Gastrocnemius medialis (tissue), 4 donors: Measurements from ENCODE around the gene CPTP. TPM values are rescaled to one million over a fixed set of nuclear protein-coding genes. Genes with fewer than 3 reads are reported as not detected.

Source experiments
- ATAC-seq, 2 donors: fragments of 150-250 bp; one replicate each; pipeline ENCODE4 v1.9.1; 2016
- DNase-seq, 2 donors: peaks; one replicate each; pipeline ENCODE4 v3.0.0-alpha.2; 2019
- H3K27ac ChIP-seq, 4 donors: fragments of 200-600 bp; sonication (generic); 1 replicate in 1 of 4; 2 replicates in 3 of 4; pipeline ENCODE4 v1.5.1; 2016 to 2018; ENCODE audit warnings: mild to moderate bottlenecking in 2 of 4, moderate library complexity in 1 of 4
- H3K27me3 ChIP-seq, 3 donors: fragments of 200-600 bp; sonication (generic) in 2 of 3; 1 replicate in 1 of 3; 2 replicates in 2 of 3; pipeline versions ENCODE4 v1.5.1 to v1.6.0; 2016 to 2019; ENCODE audit warnings: mild to moderate bottlenecking in 1 of 3, moderate library complexity in 1 of 3
- H3K36me3 ChIP-seq, 2 donors: fragments of 200-600 bp; sonication (generic) in 1 of 2; one replicate each; pipeline ENCODE4 v1.5.1; 2017 to 2018
- H3K4me1 ChIP-seq, 2 donors: fragments of 200-600 bp; sonication (generic) in 1 of 2; one replicate each; pipeline ENCODE4 v1.5.1; 2016 to 2017; ENCODE audit warnings: mild to moderate bottlenecking in 2 of 2
- H3K4me3 ChIP-seq, 4 donors: fragments of 200-600 bp; sonication (generic) in 3 of 4; 1 replicate in 1 of 4; 2 replicates in 3 of 4; pipeline ENCODE4 v1.5.1; 2016 to 2019; ENCODE audit warnings: mild to moderate bottlenecking in 2 of 4
- H3K9me3 ChIP-seq, 3 donors: fragments of 200-600 bp; sonication (generic) in 2 of 3; 1 replicate in 1 of 3; 2 replicates in 2 of 3; pipeline ENCODE4 v1.5.1; 2016 to 2019
- POLR2A ChIP-seq, 2 donors: fragments of 450-650 bp; IDR thresholded peaks; one replicate each; pipeline ENCODE4 v1.6.1; 2017; ENCODE audit warnings: antibody characterized with exemption in 2 of 2, mild to moderate bottlenecking in 2 of 2, moderate library complexity in 2 of 2
- in situ Hi-C, 4 donors: fragments of 200-750 bp; cut with MboI; loops; one replicate each; pipeline versions ENCODE4 v1.15.0 to v1.8.0; 2017; ENCODE audit warnings: low sequenced_read_pairs in 4 of 4
- intact Hi-C: fragments of 100-400 bp; cut with DNase I; formaldehyde crosslinking; loops from one replicate; pipeline ENCODE4 v1.15.1; 2023; ENCODE audit warnings: low total_unique reads
- total RNA-seq, 4 donors: library from RNA; depleted of rRNA; stranded (reverse); fragments of >200 nt; gene quantifications; one replicate each; pipeline versions ENCODE4 v1.1.0 to v1.2.3, GENCODE V29; 2016
- TF ChIP-seq, protein P1 (sequence below), 5 experiments: fragments of 450-650 bp in 3 of 5; fragments of 200-600 bp in 2 of 5; sonication (generic) in 2 of 5; IDR thresholded peaks in 4 of 5; conservative IDR thresholded peaks in 1 of 5; 1 replicate in 4 of 5; 2 replicates in 1 of 5; pipeline ENCODE4 v1.5.1; 2016 to 2019; ENCODE audit warnings: antibody characterized with exemption in 5 of 5, mild to moderate bottlenecking in 3 of 5, moderate library complexity in 3 of 5

Gene CPTP
- total RNA-seq, 4 donors from 2014 or later = 22.7 to 64.9 (median 34.0) TPM

DNA sequence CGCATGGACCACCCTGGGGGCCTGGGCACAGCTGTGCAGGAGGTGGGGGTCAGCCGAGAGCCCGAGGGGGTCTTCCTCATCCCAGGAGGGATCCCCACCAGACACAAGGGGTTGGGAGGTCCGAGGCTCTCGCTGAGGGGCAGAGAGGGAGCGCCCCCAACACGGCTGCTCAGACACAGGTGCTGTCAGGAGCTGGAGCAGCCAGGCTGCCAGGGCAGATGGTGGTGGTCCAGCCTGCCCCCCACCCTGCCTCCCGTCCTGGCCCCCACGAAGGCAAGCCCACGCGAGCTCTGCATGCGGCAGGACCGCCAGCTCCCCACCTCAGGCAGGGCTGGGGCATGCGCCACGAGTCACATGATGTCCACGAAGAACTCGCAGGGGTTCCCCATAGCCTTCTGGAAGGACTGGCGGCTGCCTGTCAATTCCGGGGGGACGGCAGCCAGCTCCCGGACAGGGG, 11.2 kb downstream of the CPTP start:
- Histone ChIP-seq H3K9me3 (no peaks in the 10 kb centered on the region), H3K4me3 (no peak overlapping the region), H3K36me3 (peaks cover 0 to 47% of the 10 kb centered on the region in 2 donors), H3K27ac (no peak overlapping the region), H3K27me3 (no peaks in the 10 kb centered on the region), H3K4me1 (peaks cover 13 to 19% of the 10 kb centered on the region in 2 donors)
- no peak for DNase-seq
- ATAC-seq = no peak
- in situ Hi-C loops = no loop called here
- no peak for TF ChIP-seq POLR2A (IDR thresholded peaks at IDR 0.05)
- TF ChIP-seq, protein P1, sequence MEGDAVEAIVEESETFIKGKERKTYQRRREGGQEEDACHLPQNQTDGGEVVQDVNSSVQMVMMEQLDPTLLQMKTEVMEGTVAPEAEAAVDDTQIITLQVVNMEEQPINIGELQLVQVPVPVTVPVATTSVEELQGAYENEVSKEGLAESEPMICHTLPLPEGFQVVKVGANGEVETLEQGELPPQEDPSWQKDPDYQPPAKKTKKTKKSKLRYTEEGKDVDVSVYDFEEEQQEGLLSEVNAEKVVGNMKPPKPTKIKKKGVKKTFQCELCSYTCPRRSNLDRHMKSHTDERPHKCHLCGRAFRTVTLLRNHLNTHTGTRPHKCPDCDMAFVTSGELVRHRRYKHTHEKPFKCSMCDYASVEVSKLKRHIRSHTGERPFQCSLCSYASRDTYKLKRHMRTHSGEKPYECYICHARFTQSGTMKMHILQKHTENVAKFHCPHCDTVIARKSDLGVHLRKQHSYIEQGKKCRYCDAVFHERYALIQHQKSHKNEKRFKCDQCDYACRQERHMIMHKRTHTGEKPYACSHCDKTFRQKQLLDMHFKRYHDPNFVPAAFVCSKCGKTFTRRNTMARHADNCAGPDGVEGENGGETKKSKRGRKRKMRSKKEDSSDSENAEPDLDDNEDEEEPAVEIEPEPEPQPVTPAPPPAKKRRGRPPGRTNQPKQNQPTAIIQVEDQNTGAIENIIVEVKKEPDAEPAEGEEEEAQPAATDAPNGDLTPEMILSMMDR (IDR thresholded peaks at IDR 0.05 in 4 of 5, conservative IDR thresholded peaks at IDR 0.05 in 1 of 5) = no peak
- intact Hi-C loops = no loop called here

DNA sequence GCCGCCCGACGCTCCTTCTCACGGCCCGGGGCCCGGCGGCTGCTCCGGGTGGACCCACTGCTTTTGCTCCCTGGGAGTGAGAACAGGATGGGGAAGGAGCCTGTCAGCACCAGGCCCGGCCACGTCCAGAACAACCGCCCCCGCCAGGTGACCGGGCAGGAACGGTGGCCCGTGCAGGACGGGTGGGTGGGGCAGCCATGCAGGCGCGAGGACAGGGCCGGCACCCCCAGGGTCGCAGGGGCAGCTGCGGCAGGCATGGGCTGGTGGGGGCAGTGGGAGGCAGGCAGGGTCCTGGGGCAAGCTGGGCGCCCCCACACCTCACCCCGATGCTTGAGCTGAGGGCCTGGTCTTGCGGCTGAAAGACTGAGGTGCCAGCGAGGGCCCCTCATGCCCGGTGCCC, 11.8 kb downstream of the CPTP start:
- H3K27me3 ChIP-seq = no peaks in the 10 kb centered on the region
- ATAC-seq (no peak), DNase-seq (no peak)
- H3K9me3 ChIP-seq = no peaks in the 10 kb centered on the region
- no peak overlapping the region for H3K27ac ChIP-seq
- peaks cover 0 to 53% of the 10 kb centered on the region in 2 donors for H3K36me3 ChIP-seq
- H3K4me1 ChIP-seq = peaks cover 8 to 13% of the 10 kb centered on the region in 2 donors
- in situ Hi-C loops = no loop called here
- TF ChIP-seq POLR2A (IDR thresholded peaks at IDR 0.05) = no peak
- TF ChIP-seq, protein P1 (IDR thresholded peaks at IDR 0.05 in 4 of 5, conservative IDR thresholded peaks at IDR 0.05 in 1 of 5) = no peak
- no peak overlapping the region for H3K4me3 ChIP-seq
- intact Hi-C loops = no loop called here

DNA sequence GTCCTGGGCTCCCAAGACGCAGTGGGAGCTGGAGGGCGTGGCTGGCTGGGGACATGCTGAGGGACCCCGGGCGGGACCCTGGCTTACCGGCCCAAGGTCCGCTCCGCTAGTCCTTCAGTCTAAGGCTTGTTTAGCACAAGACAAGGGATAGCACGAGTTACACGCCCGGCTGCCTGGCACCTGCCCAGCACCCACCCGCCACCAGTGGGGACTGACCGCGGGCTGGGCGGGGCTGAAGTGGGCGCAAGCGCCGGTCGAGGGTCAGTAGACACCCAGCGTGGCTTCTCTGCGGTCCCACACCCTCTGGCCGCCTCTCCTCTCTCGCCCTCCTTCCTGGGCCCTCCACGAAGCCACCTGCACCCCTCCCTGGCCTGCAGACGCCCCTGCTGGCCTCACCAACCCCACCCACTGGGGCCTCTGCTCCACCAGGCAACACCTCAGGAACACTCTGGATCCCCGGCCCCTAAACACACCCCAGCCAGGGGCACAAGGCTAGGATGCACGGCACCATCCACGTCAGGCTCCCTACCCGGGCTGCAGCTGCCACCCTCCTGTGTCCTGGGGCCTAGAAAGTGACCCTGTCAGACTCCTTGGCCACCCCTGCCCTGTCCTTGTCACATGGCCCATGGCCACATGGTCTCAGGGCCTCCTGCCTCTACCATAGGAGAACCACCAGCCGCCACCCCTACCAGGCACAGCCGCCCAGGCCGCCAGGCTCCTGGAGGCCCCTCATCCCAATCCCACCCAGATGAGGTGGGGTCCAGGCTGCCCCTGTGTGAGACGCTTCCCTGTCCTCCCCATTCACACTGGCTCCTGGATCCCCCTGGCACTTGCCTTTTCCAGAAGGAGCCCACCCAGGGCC, 12.6 kb downstream of the CPTP start:
- TF ChIP-seq, protein P1 (IDR thresholded peaks at IDR 0.05 in 4 of 5, conservative IDR thresholded peaks at IDR 0.05 in 1 of 5) = no peak
- no peak for TF ChIP-seq POLR2A (IDR thresholded peaks at IDR 0.05)
- H3K27ac ChIP-seq = no peak overlapping the region
- DNase-seq = no peak
- no peaks in the 10 kb centered on the region for H3K27me3 ChIP-seq
- in situ Hi-C loops = no loop called here
- no peak for ATAC-seq
- peaks cover 0 to 57% of the 10 kb centered on the region in 2 donors for H3K36me3 ChIP-seq
- peaks cover 8 to 16% of the 10 kb centered on the region in 2 donors for H3K4me1 ChIP-seq
- intact Hi-C loops = no loop called here
- H3K9me3 ChIP-seq = no peaks in the 10 kb centered on the region
- H3K4me3 ChIP-seq = no peak overlapping the region

DNA sequence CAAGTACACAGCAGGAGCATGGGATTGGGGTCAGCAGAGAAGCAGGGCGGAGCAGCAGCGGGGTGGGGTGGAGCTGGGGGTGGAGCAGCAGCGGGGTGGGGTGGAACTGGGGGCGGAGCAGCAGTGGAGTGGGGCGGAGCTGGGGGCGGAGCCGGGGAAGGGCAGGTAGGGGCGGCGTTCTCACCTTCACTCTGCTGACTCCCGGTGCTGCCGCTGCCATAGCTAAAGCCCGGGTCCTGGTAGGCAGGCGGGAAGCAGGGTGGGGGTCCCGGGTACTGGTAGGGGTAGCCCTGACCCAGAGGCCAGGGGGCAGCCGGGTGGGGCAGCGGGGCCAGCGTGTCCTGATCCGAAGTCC, 13.2 kb downstream of the CPTP start:
- H3K27me3 ChIP-seq = no peaks in the 10 kb centered on the region
- in situ Hi-C loops (no loop called here), intact Hi-C loops (no loop called here)
- H3K27ac ChIP-seq = no peak overlapping the region
- no peak for TF ChIP-seq POLR2A (IDR thresholded peaks at IDR 0.05)
- TF ChIP-seq, protein P1 (IDR thresholded peaks at IDR 0.05 in 4 of 5, conservative IDR thresholded peaks at IDR 0.05 in 1 of 5) = no peak
- DNase-seq = no peak
- H3K4me1 ChIP-seq = peaks cover 4 to 22% of the 10 kb centered on the region in 2 donors
- peaks cover 0 to 57% of the 10 kb centered on the region in 2 donors for H3K36me3 ChIP-seq
- H3K4me3 ChIP-seq = no peak overlapping the region
- H3K9me3 ChIP-seq = no peaks in the 10 kb centered on the region
- ATAC-seq = no peak
